B cell (primary cell): ENCODE data around the gene ATP8A2. TPM values are rescaled to one million over a fixed set of nuclear protein-coding genes. Genes with fewer than 3 reads are reported as not detected.
"Not testable (repeated sequence)": the region's sequence is repeated elsewhere in the genome, so short reads cannot be mapped to it uniquely, and the experiment has no call there.

Experiments
- ATAC-seq: fragments of 200-7000 bp; cut with Tn5 transposase; one replicate; pipeline ENCODE4 v1.10.0; 2021; ENCODE audit warnings: low read depth, mild to moderate bottlenecking, moderate number of reproducible peaks, moderate library complexity
- CTCF ChIA-PET: fragments of 350-600 bp; sonication (Branson Sonifier 250); formaldehyde crosslinking; loops from one replicate; lab custom pipeline; 2021; ENCODE audit warnings: antibody characterized with exemption, inconsistent platforms; lab: Charles Lee
- POLR2A ChIA-PET: fragments of 350-600 bp; sonication (Branson Sonifier 250); formaldehyde crosslinking; loops from one replicate; lab custom pipeline; 2021; ENCODE audit warnings: antibody characterized with exemption; lab: Charles Lee
- DNase-seq: peaks from one replicate; pipeline ENCODE4 v3.0.0; 2013
- H2AFZ ChIP-seq: 2 replicates; pipeline ENCODE4 v1.6.1; 2012; ENCODE audit warnings: mild to moderate bottlenecking, low read depth, low read length; ENCODE audit not compliant: insufficient read depth, poor library complexity, severe bottlenecking
- H3K27ac ChIP-seq, 2 donors: 1 replicate in 1 of 2; 2 replicates in 1 of 2; pipeline ENCODE4 v1.5.1; 2012 to 2013; ENCODE audit warnings: low read length in 2 of 2, mild to moderate bottlenecking in 2 of 2, moderate library complexity in 1 of 2
- H3K27me3 ChIP-seq, 4 experiments: fragments of 200-600 bp in 1 of 4; sonication (generic) in 1 of 4; replicated peaks in 1 of 4; 1 replicate in 2 of 4; 2 replicates in 2 of 4; pipeline versions ENCODE4 v1.6.1 to v1.7.0; 2013 to 2016; ENCODE audit warnings: low read length in 3 of 4, mild to moderate bottlenecking in 2 of 4, mixed read lengths in 1 of 4, moderate library complexity in 1 of 4; ENCODE audit not compliant: insufficient read depth in 4 of 4, control insufficient read depth in 3 of 4; ENCODE audit errors: control extremely low read depth in 1 of 4
- H3K36me3 ChIP-seq, 2 experiments: replicated peaks in 1 of 2; 1 replicate in 1 of 2; 2 replicates in 1 of 2; pipeline versions ENCODE4 v1.6.1 to v1.7.1; 2013; ENCODE audit warnings: low read length in 1 of 2; ENCODE audit not compliant: insufficient read depth in 2 of 2, control insufficient read depth in 1 of 2; ENCODE audit errors: control extremely low read depth in 1 of 2, extremely low read depth in 1 of 2
- H3K4me1 ChIP-seq, 2 donors: fragments of 200-600 bp in 1 of 2; sonication (generic) in 1 of 2; 1 replicate in 1 of 2; 2 replicates in 1 of 2; pipeline versions ENCODE4 v1.5.1 to v1.6.1; 2013 to 2017; ENCODE audit warnings: low read length in 2 of 2; ENCODE audit not compliant: control insufficient read depth in 2 of 2, insufficient read depth in 2 of 2
- H3K4me2 ChIP-seq: replicated peaks from 2 replicates; pipeline ENCODE3; 2012; ENCODE audit warnings: mild to moderate bottlenecking, low read depth, low read length; ENCODE audit not compliant: poor library complexity, severe bottlenecking
- H3K4me3 ChIP-seq, 5 experiments: fragments of 200-600 bp in 1 of 5; sonication (generic) in 1 of 5; 1 replicate in 3 of 5; 2 replicates in 2 of 5; pipeline versions ENCODE4 v1.5.1 to v1.7.0; 2011 to 2016; ENCODE audit warnings: low read length in 4 of 5, mild to moderate bottlenecking in 4 of 5, low read depth in 2 of 5, control low read depth in 1 of 5, moderate library complexity in 1 of 5; ENCODE audit not compliant: insufficient read depth in 1 of 5; ENCODE audit errors: control extremely low read depth in 1 of 5, extremely low read depth in 1 of 5
- H3K79me2 ChIP-seq: fragments of 200-600 bp; sonication (generic); one replicate; pipeline ENCODE4 v1.6.0; 2016; ENCODE audit warnings: low read length; ENCODE audit not compliant: control insufficient read depth, insufficient read depth
- H3K9ac ChIP-seq: fragments of 200-600 bp; sonication (generic); 2 replicates; pipeline ENCODE4 v1.6.1; 2017; ENCODE audit warnings: mild to moderate bottlenecking, low read length, moderate library complexity
- H3K9me3 ChIP-seq, 3 donors: one replicate each; pipeline versions ENCODE4 v1.6.1 to v1.7.1; 2013; ENCODE audit warnings: low read length in 2 of 3; ENCODE audit not compliant: control insufficient read depth in 2 of 3, insufficient read depth in 1 of 3; ENCODE audit errors: control extremely low read depth in 1 of 3
- H4K20me1 ChIP-seq: 2 replicates; pipeline ENCODE4 v1.6.0; 2012; ENCODE audit warnings: mild to moderate bottlenecking, low read length; ENCODE audit not compliant: insufficient read depth, control insufficient read depth, poor library complexity, severe bottlenecking
- H3K27ac Mint-ChIP-seq: one replicate; pipeline ENCODE4 v1.8.0; 2021; ENCODE audit warnings: mixed read lengths
- H3K27me3 Mint-ChIP-seq: one replicate; pipeline ENCODE4 v1.8.0; 2021; ENCODE audit warnings: mixed read lengths
- H3K4me1 Mint-ChIP-seq: one replicate; pipeline ENCODE4 v1.8.0; 2021; ENCODE audit warnings: mixed read lengths
- H3K4me3 Mint-ChIP-seq: one replicate; pipeline ENCODE4 v1.8.0; 2021; ENCODE audit warnings: mixed read lengths
- H3K9me3 Mint-ChIP-seq: one replicate; pipeline ENCODE4 v1.8.0; 2022; ENCODE audit warnings: mixed read lengths; ENCODE audit not compliant: insufficient read depth
- CTCF ChIP-seq: fragments of 200-600 bp; IDR thresholded peaks from one replicate; pipeline ENCODE4 v1.8.0; 2022; ENCODE audit warnings: antibody characterized with exemption, mild to moderate bottlenecking
- EZH2 ChIP-seq: IDR thresholded peaks from 2 replicates; pipeline ENCODE4 v1.6.1; 2012; ENCODE audit warnings: borderline replicate concordance, low read depth, mild to moderate bottlenecking, moderate library complexity, low read length; ENCODE audit not compliant: insufficient read depth, poor library complexity, severe bottlenecking
- WGBS: methylation state at CpG from one replicate; pipeline ENCODE4 v1.1.5; 2013; ENCODE audit warnings: missing lambda C conversion rate; ENCODE audit not compliant: insufficient coverage; 5-methylcytosine and 5-hydroxymethylcytosine counted together
- intact Hi-C: fragments of 100-400 bp; cut with micrococcal nuclease; formaldehyde crosslinking; loops from one replicate; pipeline ENCODE4 v1.10.0; 2022
- polyA plus RNA-seq: library from polyadenylated mRNA; depleted of rRNA; stranded (reverse); fragments of >200 nt; gene quantifications from 2 replicates; pipeline ENCODE4 v1.2.3, GENCODE V29; 2012
- total RNA-seq, 2 donors: library from RNA; stranded (reverse); fragments of 120-200 nt in 1 of 2; gene quantifications; 1 replicate in 1 of 2; 2 replicates in 1 of 2; pipeline versions ENCODE4 v1.2.3 to v1.2.4, GENCODE V29; 2013 to 2022

Gene ATP8A2
- total and polyA plus RNA-seq, 2 donors (not counting 1 experiment from before 2014, with no cell fraction given): not detected

DNA sequence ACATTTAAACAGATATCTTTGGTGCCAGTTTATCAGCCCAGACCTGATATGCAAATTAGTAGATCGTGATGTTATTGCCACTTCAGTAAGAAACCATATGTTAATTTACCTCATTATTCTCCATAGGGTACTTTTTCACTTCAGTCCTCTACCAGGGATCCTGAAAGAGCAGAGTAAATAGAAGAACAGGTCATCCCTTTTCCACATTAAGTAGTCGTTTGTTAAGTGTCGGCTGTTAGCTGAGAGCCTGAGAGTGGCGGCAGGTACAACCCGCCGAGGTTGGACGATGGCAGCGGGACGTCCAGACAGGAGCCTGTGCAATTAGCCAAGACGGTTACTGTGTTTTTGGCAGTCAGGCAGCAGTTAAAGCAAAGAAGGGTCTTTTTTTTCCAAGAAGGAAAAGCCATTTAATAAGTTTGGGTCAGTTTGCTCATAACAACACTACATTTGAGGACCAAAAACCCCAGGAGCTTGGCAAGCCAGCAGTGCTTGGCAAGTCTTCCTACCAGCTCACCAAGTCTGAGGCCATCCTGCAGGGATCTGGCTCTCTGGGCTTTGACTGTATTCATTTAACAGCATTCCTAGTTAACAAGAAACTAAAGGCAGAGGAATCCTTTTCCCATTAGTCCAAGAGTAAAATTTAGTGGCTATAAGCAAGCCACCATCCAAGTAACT lies 448.2 kb downstream of the ATP8A2 start:
- Histone ChIP-seq H3K9ac (no peak overlapping the region), H3K4me2 (no peak overlapping the region), H3K4me3 (no peak overlapping the region), H3K4me1 (no peaks in the 10 kb centered on the region), H2AFZ (no peak overlapping the region), H3K27me3 (no peaks in the 10 kb centered on the region), H3K27ac (no peak overlapping the region), H3K79me2 (no peaks in the 10 kb centered on the region), H4K20me1 (no peaks in the 10 kb centered on the region), H3K9me3 (peaks cover 0 to 4% (median 0%) of the 10 kb centered on the region in 3 donors), H3K36me3 (no peaks in the 10 kb centered on the region)
- DNase-seq: no peak
- no peaks in the 10 kb centered on the region for H3K4me1 Mint-ChIP-seq
- H3K27ac Mint-ChIP-seq: no peak overlapping the region
- ChIA-PET CTCF (no interaction called here), POLR2A (no interaction called here)
- ATAC-seq: no peak
- TF ChIP-seq EZH2 (no peak), CTCF (no peak)
- no peak overlapping the region for H3K4me3 Mint-ChIP-seq
- H3K27me3 Mint-ChIP-seq: no peaks in the 10 kb centered on the region
- intact Hi-C loops: loop anchor here (10.0 kb wide), 1 partner anchor 245 kb away; no protein-coding TSS in a partner anchor
- 96% methylated on average over 9 of the region's 10 CpGs for WGBS
- H3K9me3 Mint-ChIP-seq: no peaks in the 10 kb centered on the region

DNA sequence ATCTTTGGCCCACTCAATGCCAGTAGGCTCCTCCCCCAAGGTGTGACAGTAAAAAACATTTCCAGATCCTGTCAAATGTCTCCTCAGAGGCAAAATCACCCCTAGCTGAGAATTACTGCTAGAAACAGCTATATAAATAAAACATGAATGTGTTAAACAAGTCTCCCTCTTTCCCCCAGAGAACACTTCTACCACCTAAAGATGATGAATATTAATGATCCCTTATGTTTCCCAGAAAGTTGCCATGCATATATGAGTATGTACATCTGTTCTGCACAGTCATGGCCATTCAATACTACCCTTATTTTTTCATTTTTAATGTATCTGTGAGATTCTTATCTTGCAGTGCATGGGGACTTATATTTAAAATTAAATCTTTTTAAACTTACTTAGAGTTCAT lies 450.0 kb downstream of the ATP8A2 start:
- Mint-ChIP-seq H3K4me1 (no peaks in the 10 kb centered on the region), H3K27ac (no peak overlapping the region), H3K9me3 (no peaks in the 10 kb centered on the region), H3K27me3 (no peaks in the 10 kb centered on the region), H3K4me3 (no peak overlapping the region)
- intact Hi-C loops: loop anchor here (10.0 kb wide), 1 partner anchor 243 kb away; no protein-coding TSS in a partner anchor
- peaks cover 0 to 4% (median 0%) of the 10 kb centered on the region in 3 donors for H3K9me3 ChIP-seq
- H3K4me3 ChIP-seq: no peak overlapping the region
- no peak overlapping the region for H2AFZ ChIP-seq
- DNase-seq (no peak), ATAC-seq (no peak)
- H4K20me1 ChIP-seq: no peaks in the 10 kb centered on the region
- no peaks in the 10 kb centered on the region for H3K79me2 ChIP-seq
- TF ChIP-seq CTCF: no peak
- no peak for TF ChIP-seq EZH2
- H3K27ac ChIP-seq: no peak overlapping the region
- no peaks in the 10 kb centered on the region for H3K36me3 ChIP-seq
- no peaks in the 10 kb centered on the region for H3K27me3 ChIP-seq
- H3K4me1 ChIP-seq: no peaks in the 10 kb centered on the region
- no peak overlapping the region for H3K4me2 ChIP-seq
- no peak overlapping the region for H3K9ac ChIP-seq
- ChIA-PET CTCF (no interaction called here), POLR2A (no interaction called here)

- H3K27me3 ChIP-seq, H3K79me2 ChIP-seq, H3K36me3 ChIP-seq, H3K4me3 ChIP-seq, H3K27me3 Mint-ChIP-seq, H3K4me3 Mint-ChIP-seq, H3K4me1 Mint-ChIP-seq, ATAC-seq, H4K20me1 ChIP-seq, DNase-seq, CTCF ChIA-PET, H2AFZ ChIP-seq, H3K9me3 Mint-ChIP-seq, H3K4me2 ChIP-seq, H3K4me1 ChIP-seq, H3K27ac ChIP-seq, POLR2A ChIA-PET, H3K9ac ChIP-seq, H3K27ac Mint-ChIP-seq, H3K9me3 ChIP-seq: not testable (repeated sequence)
- intact Hi-C loops: loop anchor here (10.0 kb wide), 1 partner anchor 238 kb away; no protein-coding TSS in a partner anchor
- 87% methylated on average over 8 of the region's 9 CpGs for WGBS
Observed at GRCh38 chr13:25827221-25827620, 455.4 kb downstream of the ATP8A2 start.
